AG09309 (cell line): Measurements from ENCODE around the gene MEI4.
"Not testable (repeated sequence)": the region's sequence is repeated elsewhere in the genome, so short reads cannot be mapped to it uniquely, and the experiment has no call there.

ENCODE experiments used
- DNase-seq: peaks from one replicate; pipeline ENCODE4 v3.0.0-alpha.2; 2010; ENCODE audit warnings: low read depth
- H3K4me3 ChIP-seq: 2 replicates; pipeline ENCODE4 v1.5.1; 2011; ENCODE audit warnings: mild to moderate bottlenecking, low read depth, low read length, moderate library complexity; ENCODE audit not compliant: control insufficient read depth
- CTCF ChIP-seq: IDR thresholded peaks from 2 replicates; pipeline ENCODE4 v1.5.1; 2011; ENCODE audit warnings: mild to moderate bottlenecking, low read depth, low read length, inconsistent platforms; ENCODE audit not compliant: insufficient read depth, control insufficient read depth; ENCODE audit errors: missing control alignments

Gene MEI4

DNA sequence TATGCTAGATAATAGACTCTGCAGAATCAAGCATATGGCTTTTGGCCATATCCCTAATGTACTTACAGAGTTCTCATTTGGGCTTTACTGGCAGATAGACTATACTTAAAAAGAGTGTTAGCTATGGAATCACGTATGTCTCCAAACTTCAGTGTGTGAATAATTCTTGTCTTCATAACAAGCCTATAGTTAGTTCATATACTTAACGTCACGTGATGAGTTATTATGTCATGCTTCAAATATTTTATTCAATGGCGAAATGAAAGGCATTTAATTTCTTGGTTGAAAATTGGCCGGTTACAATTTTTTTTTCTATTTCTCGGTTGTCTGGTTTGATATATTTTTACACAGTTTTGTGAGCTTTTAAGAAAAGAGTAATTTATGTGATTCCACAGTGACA is 62.7 kb downstream of the MEI4 start:
- no peak overlapping the region for H3K4me3 ChIP-seq
- TF ChIP-seq CTCF: no peak
- no peak for DNase-seq

DNA sequence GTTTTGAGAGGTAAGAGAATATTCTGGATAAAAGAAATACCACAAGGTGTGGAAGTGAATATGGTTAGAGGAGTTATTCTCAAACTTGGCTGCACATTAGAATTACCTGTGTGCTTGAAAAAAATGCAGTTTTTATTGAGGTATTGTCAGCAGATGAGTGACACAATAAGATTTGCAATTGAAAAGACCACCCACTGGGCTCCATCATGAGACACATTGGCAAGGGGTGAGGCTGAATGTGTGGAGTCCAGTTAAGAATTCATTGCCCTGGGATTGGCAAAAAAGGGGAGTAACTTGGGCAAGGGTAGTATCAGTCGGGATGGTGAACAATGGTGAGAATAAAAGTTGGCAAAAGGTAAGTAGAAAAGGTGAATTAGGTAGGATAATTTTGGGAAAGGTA is 63.5 kb downstream of the MEI4 start:
- TF ChIP-seq CTCF: no peak
- H3K4me3 ChIP-seq: no peak overlapping the region
- no peak for DNase-seq

DNA sequence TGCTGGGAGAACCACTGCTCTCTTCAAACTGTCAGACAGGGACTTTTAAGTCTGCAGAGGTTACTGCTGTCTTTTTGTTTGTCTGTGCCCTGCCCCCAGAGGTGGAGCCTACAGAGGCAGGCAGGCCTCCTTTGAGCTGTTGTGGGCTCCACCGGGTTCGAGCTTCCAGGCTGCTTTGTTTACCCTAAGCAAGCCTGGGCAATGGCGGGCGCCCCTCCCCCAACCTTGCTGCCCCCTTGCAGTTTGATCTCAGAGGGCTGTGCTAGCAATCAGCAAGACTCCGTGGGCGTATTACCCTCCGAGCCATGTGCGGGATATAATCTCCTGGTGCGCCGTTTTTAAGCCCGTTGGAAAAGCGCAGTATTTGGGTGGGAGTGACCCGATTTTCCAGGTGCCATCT is 83.2 kb downstream of the MEI4 start:
- not testable (repeated sequence) for DNase-seq, H3K4me3 ChIP-seq

GRCh38 chr6:77740380-77740779 is 87.5 kb downstream of the MEI4 start:
- no peak overlapping the region for H3K4me3 ChIP-seq
- DNase-seq: no peak
- TF ChIP-seq CTCF: peak; percentile 28

DNA sequence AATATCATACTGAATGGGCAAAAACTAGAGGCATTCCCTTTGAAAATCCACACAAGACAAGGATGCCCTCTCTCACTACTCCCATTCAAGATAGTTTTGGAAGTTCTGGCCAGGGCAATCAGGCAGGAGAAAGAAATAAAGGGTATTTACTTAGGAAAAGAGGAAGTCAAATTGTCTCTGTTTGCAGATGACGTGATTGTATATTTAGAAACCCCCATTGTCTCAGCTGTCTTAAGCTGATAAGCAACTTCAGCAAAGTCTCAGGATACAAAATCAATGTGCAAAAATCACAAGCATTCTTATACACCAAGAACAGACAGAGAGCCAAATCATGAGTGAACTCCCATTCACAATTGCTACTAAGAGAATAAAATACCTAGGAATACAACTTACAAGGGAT is 99.3 kb downstream of the MEI4 start:
- not testable (repeated sequence) for H3K4me3 ChIP-seq, DNase-seq

- DNase-seq: no peak
- H3K4me3 ChIP-seq: no peak overlapping the region
- TF ChIP-seq CTCF: no peak
Measured at GRCh38 chr6:77762386-77762785, 109.5 kb downstream of the MEI4 start.

DNA sequence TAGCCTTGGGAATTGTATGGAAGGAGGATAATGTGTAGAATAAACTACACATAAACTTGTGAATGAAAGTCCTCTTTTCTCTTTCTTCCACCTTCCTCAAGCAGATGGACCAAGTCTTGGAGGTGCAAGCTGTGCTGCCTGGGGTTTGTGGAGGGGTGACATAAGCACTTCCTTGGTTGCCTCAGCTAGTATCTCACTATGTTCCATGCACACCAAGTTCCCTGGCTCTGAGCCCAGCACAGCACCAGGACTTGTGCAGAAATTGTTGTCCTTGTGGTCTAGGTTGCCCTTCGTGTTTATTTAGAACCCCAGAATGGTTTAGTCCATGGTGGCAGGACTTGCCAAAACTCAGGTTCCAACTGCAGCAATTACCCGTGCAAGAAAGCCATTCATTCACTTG is 110.3 kb downstream of the MEI4 start:
- H3K4me3 ChIP-seq: no peak overlapping the region
- TF ChIP-seq CTCF: no peak
- no peak for DNase-seq

DNA sequence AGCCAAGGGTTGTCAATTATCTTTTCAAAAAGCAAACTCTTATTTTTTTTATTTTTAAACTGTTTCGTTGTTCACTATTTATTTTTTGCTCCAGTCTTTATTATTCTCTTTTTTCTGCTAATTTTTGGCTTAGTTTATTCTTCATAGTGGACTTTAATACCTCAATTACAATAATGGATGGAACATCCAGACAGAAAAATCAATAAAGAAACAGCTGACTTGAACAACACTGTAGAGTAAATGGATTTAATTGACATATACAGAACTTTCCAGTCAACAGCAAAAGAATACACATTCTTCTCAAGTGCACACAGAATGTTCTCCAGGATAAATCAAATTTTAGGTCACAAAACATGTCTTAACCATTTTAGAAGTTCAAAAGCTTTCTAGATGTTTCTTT is 111.5 kb downstream of the MEI4 start:
- TF ChIP-seq CTCF: no peak
- H3K4me3 ChIP-seq: no peak overlapping the region
- DNase-seq: no peak
